HS-27A (cell line): Measurements from ENCODE around the gene CNKSR1.
A peak's percentile ranks its signal among the peaks of the same experiment; 100 is the strongest.

Experiments used
- DNase-seq: peaks from one replicate; pipeline ENCODE4 v3.0.0-alpha.2; 2012; ENCODE audit warnings: low read depth, missing footprints

CNKSR1 gene

DNA sequence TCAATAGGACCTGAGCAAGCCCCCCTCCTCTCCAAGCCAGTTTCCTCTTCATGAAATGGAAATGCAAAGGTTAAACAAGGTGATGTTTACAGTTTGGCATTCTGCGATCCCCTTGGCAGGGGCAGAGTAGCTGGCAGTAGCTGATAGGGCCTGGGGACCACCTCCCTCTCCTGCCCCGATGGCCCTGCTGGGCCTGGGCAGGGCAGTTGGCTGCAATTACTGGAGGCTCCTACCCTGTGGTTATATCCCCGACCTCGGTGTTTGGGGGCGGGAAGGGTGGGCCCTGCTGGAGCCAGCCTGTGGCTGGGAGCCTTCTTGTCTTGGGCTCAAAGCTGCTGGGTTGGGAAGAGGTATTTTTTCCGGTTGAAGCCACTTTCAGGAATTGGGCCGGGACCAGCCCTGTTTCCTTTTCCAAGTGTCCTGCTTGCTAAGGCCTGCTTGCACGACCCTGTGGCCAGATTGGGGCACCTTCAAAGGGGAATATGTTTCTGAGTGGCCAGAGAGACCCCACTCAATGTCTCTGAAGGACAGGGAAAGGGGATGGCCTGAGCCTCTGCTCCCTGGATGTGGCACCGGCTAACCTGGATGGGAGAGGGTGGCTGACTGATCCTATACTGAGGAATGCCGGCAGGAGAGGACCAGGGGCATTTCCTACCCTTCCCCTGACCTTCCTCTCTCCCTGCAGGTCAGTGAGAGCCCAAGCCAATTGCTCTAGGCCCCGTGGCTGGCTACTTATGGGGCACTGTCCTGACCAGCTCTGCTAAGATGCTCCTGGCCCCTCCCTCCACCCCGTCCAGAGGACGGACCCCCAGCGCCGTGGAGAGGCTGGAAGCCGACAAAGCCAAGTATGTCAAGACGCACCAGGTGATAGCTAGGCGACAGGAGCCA lies 16.5 kb upstream of the CNKSR1 start:
- no peak for DNase-seq

DNA sequence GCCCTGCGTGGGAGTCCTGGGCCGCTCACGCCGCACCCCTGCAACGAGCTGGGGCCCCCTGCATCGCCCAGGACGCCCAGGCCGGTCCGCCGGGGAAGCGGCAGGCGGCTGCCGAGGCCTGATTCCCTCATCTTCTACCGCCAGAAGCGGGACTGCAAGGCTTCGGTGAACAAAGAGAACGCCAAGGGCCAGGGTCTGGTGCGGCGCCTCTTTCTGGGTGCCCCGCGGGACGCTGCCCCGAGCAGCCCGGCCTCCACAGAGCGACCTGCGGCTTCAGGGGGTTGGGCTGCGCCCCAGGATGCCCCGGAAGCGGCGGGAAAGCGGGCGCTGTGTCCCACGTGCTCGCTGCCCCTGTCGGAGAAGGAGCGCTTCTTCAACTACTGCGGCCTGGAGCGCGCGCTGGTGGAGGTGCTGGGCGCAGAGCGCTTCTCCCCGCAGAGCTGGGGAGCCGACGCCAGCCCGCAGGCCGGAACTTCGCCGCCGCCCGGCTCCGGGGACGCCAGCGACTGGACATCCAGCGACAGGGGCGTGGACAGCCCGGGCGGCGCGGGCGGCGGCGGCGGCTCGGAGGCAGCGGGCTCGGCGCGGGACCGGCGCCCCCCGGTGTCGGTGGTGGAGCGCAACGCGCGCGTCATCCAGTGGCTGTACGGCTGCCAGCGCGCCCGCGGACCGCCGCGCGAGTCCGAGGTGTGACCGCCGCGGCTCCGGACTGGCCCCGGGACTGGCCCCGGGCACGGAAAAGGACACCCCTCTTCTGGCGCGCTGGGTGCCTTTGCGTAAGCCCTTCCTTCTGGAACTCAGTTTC lies 15.7 kb upstream of the CNKSR1 start:
- DNase-seq, result no peak

DNA sequence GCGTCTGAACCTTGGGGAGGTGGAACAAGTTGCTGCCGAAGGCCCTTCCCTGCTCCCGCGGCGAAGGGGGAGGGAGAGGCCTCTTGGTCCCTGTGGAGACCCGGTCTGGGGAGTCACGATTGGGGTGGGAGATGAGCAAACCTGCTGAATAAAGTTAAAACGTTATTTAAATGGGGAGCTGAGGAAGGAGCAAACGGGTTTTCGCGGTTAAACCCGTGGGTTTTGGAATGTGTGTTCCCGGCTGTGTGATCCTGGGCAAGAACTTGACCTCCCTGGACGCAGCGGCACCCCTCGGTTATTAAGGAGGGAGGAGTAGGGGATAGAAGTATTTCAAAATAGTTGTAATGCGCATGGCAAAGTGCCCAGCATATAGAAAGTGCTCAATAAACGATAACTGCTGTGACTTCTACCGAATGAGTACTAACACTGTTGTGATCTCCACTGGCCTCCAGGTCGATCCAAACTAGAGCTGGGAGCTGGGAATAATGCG lies 15.0 kb upstream of the CNKSR1 start:
- no peak for DNase-seq

DNA sequence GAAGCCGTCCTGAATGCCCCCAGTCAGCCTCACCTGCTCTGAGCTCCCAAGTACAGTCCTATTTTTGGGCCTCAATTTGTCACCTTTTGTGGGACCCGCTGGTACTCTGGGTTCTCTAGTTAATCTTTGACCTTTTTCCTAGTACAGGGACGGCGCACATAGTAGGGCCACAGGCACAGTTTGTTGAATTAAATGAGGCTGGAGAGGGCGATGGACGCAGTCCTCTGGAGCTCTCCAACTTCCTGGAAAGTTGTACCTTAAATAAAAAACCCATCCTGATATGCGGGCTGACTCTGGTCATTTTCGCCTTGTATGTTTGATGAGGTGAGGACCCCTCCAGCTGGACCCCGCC lies 13.6 kb upstream of the CNKSR1 start:
- no peak for DNase-seq

DNA sequence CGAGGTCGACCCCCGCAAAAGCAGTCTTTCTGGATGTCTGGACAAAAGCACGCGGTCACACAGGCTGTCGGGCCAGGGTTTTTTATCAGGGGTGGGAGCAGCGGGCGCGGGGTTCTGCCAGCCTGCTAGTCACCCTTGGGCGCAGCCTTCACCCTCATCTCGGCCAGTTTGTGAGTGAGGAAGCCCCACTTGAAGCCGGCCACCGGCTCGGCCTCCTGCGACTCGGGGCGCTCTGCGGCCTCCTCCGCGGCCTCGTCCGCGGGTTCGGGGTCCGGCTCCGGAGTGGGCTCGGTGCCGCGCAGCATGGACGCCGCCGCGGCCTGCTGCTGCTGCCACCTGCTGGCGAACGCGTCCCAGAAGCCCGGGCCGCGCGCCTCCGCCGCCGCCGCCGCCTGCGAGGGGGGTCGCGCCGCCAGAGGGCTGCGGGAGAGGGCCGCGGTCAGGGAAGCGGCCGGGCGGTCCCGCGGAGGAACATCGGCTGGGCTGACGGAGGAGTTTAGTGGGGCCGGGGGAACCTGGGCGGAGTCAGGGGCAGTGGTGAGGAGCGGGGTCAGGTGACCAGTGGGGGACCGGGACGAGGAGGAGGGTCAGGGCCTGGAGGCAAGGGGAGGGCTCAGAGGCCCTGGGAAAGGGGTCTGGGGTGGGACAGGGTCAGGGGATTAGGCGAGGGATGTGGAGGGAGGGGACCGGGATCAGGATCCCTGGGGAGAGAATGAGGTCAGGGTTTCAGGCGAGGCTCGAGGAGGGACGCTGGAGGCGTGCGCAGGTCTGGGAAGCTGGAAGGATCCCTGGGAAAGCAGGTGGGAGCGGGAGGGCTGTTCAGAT lies 13.0 kb upstream of the CNKSR1 start:
- DNase-seq, result no peak

DNA sequence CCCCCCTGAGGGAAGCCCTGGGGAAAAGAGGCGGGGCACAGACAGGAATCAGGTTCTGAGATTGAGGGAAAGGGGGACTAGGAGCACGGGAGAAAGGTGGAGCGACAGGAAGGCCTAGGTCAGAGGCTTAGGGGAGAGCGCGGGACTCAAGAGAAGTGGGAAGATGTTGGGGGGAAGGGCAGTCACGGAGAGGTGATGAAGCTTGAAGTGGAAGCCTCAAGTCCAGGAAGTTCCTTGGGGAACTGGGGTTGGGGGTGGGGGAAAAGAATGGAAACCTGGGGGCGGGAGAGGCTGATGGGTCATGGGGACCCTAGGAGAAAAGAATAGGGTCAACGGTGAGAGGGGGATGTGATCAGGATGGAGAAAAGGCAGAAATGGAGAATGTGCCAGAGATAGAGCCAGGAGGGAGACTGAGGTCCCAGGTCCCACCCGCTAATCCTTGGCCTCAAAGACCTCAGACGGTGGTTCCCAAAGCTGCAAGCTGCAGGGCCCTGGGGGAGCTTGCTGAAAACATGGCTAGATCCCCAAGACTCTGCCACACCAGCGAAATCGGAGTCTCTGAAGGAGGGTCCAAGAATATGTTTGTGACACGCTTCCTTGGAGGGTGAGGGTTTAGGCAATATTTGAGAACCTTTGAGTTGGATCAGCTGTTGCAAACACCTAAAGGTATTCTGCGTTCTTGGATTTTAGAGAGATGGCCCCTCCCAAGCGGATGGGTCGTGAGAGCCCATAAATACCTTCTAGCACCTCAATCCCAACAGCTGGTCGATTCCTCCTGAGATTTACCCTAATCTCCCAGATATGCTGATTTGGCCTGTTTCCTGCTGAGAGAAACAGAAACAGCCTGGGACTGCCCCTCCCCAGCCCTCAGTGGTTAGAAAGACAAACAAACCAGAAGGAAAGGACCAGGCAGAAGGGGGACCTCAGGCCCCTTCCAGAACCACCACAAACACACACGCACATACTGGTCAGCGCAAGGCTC lies 12.1 kb upstream of the CNKSR1 start:
- DNase-seq, result no peak

DNA sequence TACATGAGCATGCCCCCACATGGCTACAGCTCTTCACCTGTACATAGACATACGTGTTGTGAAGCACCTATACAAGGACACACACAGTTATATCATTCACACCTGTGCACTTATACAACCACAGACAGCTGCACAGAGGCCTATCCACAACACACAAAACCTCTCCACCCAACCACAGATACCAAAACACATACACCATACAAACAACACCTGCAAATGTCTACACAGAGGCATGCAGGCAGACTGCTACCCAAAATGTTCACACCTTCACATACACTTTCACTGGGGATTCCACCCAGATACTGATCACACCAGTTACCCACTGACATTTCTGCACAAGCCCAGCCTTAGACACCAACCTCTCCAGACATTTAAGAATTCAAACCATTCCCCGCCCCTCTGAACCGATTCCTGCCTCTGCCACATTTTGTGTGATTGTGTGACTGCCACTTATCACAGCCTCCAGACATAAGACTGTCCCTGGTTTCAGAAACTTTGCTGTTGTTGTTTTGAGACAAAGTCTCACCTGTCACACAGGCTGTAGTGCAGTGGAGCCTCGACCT lies 10.5 kb upstream of the CNKSR1 start:
- no peak for DNase-seq

DNA sequence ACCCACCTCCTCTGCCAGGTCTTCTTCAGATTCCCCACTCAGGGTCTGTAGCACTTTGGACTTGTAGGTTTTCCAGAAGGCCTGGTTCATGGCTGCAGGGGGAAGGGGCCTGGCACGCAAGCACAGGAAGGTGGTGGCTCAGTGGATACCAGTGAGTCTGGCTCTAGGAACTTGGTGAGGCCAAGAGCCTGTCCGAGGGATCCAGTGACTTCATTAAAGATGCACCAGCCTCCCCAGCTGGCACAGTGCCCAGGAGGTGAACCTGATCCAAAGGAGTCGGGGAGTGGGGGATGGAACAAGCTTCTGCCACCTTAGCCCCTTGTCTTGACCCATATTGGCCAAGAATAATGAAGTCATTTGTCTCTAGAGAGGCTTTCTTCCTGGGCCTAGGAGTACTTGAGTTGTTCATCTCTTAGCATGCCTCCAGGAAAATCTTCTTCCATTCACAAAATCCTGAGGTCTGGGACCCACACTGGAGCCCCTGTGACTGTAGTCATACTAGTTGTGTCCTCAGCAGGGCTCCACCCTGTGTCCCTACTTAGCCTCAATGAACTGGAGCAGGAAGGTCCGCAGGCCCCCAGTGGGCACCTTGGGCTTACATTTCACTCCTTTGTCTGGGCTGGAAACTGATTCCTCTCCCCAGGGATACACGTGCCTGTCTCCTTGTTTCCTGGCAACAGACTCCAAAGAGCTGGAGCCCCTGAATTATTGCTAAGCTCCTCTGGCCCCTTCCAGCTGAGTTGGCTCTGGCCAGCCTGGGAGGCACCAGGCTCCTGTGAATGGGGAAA lies 8.7 kb upstream of the CNKSR1 start, which contains the start of gene C1orf232:
Gene C1orf232 (minus strand): TSS at position 554 of the 788 bp plus-strand sequence. CDS start 464 bp downstream, at position 90.
- DNase-seq, result no peak

DNA sequence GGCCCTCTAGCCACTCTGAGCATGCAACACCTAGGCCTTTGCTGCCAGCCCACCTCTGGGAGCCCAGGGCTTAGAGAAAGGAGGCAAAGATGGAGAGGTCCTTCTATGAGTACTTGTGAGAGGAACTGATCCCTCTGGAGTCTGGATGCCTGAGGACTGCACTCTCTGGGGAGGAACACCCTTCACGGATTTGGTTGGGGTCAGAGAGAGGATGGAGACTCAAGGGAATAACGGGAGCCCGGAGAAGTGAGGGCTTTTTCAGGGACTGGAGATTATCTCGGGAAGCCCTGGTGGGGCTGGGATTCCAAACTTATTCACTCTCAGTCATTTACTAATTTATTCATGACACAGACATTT lies 8.1 kb upstream of the CNKSR1 start:
- no peak for DNase-seq

DNA sequence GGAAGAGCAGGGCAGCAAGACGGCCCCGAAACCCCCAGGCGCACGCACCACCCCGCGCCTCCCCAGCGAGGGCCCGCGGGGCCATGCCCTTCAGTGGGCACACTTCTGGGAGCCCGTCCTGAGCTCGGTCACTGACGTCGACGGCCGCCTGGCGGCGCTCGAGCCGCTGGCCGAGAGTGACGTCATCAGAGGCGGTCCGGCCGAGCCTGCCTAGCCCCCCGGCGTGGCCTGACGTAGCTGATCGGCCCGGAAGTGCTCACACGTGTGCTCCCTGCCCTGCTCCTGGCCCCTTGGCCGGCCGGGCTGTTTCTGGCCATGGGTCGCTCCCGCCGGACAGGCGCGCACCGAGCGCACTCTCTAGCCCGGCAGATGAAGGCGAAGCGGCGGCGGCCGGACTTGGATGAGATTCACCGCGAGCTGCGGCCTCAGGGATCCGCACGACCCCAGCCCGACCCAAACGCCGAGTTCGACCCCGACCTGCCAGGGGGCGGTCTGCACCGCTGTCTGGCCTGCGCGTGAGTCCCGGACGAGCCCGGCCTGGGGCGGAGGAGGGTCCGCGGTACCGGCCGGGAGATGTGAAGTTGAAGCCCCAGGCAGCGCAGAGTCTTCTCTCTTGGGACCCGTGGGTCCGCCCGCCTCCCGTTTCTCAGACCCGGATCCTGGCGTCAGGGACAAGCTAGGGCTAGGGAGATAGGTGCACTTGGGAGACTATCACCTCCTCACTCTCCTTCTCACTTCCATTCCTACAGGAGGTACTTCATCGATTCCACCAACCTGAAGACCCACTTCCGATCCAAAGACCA lies 7.4 kb upstream of the CNKSR1 start, which contains the start of gene ZNF593:
Gene ZNF593 (plus strand): TSS at position 240 of the 803 bp plus-strand sequence. CDS start 76 bp downstream, at position 316.
- peak; percentile 62 for DNase-seq

DNA sequence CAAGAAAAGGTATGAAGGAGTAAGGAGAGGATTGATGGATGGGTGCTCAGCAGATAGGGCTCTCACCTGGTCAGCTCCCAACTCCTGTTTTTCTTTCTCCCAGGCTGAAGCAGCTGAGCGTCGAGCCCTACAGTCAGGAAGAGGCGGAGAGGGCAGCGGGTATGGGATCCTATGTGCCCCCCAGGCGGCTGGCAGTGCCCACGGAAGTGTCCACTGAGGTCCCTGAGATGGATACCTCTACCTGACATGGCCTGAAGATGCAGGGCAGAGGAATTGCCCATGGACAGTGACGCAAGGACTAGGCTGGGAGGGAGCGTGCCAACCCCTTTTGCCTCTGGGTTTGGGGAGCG lies 6.8 kb upstream of the CNKSR1 start:
- no peak for DNase-seq

DNA sequence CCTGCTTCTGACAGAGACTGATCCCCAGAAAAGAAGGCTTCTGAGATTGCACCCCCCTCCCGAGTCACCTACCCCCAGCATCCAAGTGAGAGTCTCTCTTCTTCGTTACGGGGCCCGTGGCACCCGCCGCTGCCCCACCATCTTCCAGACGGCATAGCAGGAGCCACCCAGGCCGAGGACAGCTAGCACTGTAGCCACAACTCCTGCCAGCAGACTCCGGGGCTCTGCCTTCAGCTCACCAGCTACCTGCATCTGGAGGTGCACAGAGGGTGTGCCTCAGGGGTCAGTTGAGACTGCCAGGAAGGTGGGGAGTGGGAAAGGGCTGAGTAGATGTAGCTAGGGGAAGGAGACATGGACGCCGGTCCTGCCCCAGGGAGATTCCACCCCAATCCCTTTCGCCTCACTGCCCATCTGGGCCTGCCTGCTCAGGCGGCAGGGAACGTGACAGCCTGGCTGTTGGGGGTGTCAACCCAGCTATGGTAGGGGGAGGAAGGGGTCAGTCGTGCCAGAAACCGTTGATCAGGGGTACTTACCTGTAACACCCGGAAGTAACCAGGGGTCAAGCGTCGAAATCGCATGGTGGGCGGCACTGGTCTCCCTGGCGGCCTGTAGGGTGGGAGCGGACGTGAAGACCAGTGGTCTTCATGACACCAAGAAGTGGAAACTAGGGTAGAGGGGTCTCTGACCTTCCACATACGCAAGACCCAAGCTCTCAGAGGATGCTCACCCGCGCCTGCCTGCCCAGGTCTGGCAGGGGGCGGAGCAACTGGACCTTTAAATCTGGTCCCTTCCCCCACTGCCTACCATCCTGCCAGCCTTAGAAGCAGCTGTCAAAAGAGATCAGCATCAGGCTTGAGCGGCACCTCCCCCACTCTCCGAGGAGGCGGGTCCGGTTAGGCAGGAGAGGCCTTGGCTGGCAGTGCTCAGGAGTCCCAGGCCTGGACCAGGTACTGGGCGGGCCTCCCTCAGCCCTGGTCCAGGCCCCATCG lies 5.9 kb upstream of the CNKSR1 start, which contains the start of gene ZNF593OS:
Gene ZNF593OS (minus strand): TSS at position 749 of the 989 bp plus-strand sequence. CDS start 171 bp downstream, at position 578.
- DNase-seq, result no peak

DNA sequence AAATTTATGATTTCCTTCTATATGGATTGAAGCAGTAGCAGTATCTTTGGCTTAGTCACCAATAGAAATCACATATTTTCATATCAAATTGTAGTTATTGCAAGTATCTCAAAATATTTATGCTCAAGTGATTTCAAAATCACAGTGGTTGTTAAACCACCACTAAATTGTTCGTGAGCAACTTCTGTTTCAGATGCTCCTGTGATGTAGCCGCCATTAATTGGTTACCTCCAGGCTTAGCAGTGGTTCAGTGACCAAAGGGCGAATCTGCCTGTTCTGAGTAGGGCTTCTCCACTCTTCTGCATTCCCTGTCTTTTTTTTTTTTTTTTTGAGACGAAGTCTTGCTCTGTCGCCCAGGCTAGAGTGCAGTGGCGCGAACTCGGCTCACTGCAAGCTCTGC lies 1.9 kb upstream of the CNKSR1 start:
- no peak for DNase-seq

DNA sequence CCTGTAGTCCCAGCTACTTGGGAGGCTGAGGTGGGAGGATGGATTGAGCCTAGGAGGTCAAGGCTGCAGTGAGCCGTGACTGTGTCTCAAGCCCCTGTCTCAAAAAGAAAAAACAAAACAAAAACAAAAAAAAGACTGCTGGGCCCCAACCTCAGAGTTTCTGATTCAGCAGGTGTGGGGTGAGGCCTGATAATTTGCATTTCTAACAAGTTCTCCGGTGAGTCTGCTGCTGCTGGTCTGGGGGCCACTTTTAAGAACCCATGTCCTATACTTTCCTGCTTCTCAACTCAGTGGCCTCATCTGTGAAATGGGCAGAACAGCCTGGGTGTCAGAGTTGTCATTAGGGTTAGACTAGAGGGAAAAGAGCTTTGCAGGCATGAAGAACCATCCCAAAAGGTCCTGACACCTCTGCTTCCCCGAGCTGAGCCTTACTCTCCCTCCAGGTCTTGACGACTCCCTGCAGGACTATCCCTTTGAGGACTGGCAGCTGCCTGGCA lies 2.8 kb downstream of the CNKSR1 start:
- no peak for DNase-seq

DNA sequence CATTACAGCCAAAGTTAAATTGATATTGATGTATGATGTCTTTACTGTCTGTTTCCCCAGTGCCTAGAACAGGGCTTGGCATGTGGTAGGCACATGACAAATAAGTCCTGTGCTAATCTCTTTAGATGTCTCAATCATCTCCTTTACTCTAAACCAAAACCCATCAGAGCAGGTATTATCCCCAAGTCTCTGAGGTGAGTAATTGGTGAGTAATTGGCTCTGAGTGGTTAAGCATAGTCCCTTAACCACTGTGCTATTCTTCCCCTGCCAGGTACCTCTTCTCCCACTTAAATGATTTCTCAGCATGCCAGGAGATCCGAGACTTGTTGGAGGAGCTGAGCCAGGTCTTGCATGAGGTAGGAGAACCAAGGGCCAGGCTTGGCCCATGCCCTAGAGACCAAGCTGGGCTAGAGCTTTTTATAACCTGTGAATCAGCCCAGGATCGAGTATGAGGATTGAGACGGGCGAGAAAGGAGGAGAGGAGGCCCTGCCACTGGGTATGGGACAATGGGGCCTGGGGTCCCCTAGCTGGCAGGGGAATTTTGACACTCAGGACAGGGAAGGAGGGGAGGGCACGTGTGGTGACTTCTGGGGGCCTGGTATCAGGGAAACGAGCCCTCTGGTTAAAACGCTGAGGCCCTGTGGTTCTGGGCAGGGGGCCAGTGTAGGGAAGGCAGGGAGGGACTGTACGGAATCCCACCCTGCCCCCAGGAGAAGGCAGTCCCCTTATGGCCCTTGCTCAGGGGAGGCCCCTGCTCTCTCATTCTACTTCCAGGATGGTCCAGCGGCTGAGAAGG lies 4.5 kb downstream of the CNKSR1 start:
- DNase-seq, result no peak

DNA sequence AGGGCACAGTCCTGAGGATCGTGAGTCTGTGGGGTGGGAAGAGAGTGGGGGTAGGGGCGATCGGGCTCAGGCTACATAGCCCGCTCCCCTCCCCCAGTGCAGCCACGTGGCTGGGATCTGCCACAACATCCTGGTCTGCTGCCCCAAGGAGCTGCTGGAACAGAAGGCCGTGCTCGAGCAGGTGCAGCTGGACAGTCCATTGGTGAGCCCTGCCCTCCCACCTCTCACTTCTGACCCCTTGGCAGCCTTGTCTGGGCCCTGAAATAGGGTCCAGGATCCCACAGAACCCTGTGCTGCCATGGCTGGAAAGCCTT lies 5.0 kb downstream of the CNKSR1 start:
- no peak for DNase-seq

DNA sequence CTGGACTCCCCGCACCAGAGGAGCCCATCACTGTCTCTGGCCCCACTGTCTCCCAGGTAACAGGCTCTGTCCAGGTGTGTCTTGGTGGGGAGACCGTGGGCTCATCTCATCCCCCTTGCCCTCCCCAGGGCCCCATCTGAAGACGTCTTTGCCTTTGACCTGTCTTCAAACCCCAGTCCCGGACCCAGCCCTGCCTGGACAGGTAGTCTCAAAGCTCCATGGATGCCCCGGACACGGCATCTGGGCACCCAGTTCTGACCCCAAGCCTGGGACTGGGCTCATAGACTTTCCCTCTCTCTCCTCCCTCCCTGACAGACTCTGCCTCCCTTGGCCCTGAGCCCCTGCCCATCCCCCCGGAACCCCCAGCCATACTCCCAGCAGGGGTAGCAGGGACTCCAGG lies 6.8 kb downstream of the CNKSR1 start:
- no peak for DNase-seq
